Measurements from ENCODE around the gene FKBP1B.
"Not testable (repeated sequence)": the region's sequence is repeated elsewhere in the genome, so short reads cannot be mapped to it uniquely, and the experiment has no call there.

Gene FKBP1B

DNA sequence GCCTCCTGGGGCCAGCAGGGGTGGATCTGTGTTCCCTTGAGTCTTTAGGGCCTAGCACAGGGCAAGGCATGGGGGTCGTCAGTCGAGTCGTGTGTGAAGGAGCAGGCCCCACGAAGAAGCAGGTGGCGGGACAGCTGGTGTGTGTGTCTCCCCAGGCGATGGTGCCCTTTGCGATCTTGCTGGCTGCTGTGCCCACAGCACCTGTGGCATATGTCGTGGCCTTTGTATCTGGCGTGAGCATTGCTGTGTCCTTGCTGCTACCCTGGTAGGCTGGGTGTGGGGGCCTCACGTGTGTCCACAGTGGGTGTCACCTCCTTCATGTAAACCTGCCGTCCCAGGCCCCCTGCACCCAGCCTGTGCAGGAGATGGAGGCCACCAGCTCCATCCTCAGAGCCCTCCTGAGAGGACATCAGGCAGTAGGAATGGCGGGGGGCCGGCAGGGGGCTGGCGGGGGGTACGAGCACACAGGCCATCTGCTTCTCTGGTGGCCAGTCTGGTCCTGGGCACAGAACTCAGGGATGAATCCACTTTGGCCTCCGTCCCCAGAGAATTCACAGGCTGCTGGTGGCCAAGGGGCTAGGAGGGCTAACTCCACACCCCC lies 26.5 kb upstream of the FKBP1B start:
- no peak for DNase-seq

DNA sequence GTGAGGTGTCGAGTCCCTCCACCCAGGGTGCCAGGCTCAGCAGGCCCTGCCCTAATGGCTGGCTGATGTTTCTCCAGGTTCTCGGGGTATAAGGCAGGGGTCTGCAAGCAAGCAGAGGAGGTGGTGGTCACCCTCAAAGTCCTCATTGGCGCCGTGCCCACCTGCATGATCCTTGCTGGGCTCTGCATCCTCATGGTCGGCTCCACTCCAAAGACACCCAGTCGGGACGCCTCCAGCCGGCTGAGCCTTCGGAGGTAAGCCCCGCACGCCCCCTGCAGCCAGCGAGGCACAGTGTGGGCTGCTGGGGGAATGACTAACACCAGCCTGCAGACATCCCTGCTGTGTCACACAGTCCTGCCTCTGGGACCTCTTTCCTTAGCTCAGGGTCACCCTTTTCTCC lies 25.5 kb upstream of the FKBP1B start:
- DNase-seq: no peak

DNA sequence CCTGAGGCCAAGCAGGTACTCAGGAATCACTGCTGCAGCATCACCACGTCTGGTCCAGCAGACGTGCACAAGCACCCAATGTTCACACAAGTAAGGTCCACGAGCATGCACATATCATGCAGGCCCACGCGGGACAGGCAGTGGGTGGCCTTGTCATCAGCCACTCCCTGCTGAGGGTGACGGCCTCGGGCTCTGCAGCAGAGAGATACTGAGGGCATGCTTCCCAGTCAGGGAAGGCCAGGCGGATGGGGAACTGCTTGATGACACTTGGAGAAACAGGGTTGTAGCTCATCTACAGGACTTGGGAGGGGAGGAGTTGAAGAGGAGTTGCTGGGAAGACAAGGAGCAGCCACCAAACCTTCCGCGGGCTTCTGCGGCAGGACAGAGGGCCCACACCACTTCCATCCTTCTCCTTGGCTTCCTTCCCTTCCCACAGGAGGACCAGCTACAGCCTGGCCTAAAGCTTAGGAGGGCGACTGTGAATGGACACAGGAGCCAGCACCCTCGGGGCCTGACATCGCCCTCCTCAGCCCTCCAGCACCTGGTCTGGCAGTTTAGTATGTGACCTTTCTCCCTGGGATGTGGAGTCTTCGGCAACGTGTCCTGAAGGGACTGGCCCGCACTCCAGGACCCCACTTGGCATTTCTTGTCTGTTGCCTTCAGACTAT lies 24.4 kb upstream of the FKBP1B start:
- DNase-seq: no peak

DNA sequence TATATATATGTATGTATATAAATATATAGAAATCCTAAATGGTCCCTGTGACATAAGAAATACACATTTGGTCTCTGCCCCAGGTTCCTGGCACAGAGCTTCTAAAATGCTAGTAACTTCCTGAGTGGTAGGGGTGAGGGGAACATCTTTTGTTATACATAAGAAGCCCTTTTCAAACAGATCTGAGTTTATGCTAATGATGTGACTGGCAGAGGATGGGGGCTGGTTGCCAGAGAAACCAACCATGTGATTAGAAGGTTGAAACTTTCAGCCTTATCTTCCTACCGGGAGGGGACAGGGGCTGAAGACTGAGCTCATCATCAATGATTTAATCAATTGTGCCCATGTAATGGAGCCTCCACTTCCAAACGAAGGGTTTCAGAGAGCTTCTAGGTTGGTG lies 23.3 kb upstream of the FKBP1B start:
- DNase-seq: no peak

DNA sequence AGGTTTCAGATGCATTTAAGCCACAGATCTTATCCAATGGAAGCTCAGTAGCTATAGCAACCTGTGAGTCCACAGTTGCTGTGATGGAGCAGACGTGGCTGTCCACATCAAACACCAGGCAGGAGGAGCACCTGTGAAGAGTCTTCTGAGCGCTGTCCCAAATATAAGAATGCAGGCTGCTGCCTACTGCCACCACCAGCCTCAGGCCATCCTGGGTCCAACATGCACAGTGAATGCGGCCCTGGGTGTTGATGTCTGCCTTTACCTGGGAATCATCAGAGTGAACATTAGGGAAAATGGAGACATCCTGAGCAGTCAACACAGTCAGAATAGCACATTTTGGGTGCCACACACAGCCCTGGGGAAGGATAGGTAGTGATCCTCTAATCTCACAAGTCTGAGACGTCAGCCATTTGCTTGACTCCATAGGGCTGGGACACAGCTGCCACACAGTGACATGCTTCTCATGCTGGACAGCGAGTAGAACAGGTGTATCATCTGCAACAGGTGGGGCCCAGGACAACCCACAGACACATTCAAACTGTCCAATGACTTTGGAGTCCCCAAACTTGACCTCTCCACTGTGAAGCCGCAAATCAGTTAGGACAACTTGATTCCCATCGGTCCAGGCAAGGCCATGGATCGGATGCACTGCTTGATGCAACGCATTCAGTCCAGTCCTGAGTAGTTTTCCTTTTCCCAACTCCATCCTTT lies 10.6 kb upstream of the FKBP1B start:
- DNase-seq: no peak

DNA sequence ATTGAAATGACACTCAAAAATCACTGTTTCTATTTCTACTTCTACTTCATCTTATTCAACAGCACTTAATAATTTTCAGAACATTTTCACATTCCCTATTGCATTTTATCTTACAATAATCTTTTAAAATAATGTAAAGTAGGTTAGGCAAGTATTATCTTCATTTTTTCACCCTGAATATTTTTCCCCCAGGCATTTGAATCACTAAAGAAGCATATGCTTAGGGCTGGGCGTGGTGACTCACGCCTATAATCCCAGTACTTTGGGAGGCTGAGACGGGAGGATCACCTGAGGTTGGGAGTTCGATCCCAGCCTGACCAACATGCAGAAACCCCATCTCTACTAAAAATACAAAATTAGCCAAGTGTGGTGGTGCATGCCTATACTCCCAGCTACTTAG lies 9.0 kb upstream of the FKBP1B start:
- no peak for DNase-seq

DNA sequence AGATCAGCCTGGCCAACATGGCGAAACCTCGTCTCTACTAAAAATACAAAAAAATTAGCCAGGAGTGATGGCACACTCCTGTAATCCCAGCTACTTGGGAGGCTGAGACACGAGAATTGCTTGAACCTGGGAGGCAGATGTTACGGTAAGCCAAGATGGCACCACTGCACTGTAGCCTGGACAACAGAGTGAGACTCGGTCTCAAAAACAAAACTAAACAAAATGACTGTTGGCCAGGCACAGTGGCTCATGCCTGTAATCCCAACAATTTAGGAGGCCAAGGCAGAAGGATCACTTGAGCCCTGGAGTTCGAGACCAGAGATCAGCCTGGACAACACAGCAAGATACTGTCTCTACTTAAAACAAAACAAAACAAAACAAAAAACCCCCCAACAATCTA lies 6.4 kb upstream of the FKBP1B start:
- DNase-seq: not testable (repeated sequence)

DNA sequence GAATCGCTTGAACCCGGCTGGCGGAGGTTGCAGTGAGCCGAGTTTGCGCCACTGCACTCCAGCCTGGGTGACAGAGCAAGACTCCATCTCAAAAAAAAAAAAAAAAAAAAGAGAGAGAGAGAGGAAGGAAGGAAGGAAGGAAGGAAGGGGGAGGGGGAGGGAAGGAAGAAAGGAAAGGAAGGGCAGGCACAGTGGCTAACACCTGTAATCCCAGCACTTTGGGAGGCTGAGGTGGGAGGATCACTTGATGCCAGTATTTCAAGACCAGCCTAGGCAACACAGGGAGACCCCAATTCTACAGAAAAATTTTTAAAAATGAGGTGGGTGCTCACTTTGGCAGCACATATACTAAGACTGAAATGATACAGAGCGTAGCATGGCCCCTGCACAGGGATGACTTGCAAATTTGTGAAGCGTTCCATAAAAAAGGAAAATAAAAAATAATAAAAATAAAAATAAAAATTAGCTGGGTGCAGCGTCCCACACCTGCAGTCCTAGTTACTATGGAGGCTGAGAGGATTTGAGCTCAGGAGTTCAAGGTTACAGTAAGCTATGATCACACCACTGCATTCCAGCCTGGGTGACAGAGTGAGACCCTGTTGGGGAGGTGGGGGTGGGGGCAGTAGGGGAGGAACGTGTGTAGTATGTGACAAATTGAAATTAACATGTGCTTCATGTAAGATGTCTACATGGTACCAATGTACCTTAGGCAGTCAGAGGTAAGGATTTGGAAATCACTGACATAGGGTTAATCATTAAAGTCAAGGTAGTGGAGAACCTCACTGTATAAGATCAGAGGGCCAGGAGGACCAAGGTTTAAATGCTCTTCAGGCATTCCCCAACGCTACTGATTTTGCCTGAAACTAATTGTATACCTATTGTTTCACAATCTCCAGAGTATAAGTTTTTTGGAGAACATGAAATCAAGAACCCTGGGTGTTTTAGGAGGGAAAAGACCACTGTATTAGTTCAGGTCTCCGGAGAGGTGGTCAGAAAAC lies 3.7 kb upstream of the FKBP1B start:
- no peak for DNase-seq

DNA sequence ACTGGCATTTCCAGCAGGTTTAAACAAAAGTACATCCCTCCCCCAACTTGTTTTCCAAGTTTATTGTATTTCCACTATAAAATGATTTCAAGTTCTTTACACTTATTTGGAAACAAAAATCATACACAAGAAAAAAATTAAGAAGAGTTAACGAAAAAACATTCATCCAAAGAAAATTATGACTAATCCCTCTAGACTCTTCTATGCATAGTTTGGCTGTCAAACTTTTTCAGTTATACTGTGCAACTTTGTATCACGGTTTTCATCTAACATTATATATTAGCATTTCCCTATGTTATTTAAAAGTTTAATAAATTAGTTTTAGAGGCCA lies 3.0 kb upstream of the FKBP1B start:
- DNase-seq: no peak

DNA sequence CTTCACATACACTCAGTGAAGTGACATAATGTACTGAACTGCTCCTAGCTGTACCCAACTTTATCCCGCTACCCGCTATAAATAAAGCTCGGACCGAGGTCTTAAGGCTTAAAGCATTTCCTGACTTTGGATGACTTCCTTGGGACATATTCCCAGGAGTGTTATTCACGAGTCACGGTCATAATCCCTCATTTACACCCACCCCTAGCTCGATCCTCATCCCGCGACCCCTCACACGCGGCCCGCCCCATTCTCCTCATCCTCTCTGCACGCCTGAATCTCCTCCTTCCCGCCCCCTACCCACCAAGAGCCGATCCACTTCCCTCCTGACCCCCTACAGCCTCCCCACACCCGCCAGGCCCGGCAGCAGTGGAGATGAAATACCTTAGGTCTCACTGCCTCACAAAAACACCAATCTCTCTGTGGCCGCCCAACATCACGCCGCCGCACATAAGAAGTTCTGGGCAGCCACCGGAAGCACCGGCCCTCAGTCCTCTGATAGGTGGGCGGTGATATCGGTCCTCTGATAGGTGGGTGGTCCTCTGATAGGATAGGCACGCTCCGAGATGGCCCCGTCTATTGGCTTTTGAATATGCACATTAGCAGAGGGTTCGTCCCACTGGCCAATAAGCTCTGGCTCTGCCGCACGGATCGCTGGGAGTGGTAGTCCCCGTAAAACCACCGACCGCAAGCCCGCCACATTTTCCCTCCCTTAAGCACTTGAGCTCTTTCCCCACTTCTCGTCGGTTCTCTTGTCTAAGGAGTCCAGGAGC lies 2.4 kb upstream of the FKBP1B start, which contains the start of gene WDCP:
Gene WDCP, minus strand, starts transcription at position 462 of the 773 bp plus-strand sequence. CDS start 7,897 bp downstream, outside the sequence.
- peak; percentile 95 to 98 for DNase-seq

DNA sequence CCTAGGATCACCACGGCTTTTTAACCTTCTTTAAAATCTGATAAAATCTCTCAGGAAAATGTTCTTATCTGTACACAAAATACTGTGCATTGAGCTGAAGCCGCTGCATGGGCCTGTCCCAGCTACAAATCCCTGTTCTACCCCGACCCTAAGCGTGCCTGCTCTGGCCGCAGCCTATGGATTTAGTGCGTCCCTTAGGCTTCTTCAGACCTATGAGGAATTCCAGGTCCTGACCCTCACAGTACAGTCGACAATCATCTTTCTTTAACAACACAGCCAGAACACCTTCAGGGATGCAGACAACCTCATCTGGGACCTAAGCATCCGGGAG lies 1.9 kb upstream of the FKBP1B start:
- no peak for DNase-seq

DNA sequence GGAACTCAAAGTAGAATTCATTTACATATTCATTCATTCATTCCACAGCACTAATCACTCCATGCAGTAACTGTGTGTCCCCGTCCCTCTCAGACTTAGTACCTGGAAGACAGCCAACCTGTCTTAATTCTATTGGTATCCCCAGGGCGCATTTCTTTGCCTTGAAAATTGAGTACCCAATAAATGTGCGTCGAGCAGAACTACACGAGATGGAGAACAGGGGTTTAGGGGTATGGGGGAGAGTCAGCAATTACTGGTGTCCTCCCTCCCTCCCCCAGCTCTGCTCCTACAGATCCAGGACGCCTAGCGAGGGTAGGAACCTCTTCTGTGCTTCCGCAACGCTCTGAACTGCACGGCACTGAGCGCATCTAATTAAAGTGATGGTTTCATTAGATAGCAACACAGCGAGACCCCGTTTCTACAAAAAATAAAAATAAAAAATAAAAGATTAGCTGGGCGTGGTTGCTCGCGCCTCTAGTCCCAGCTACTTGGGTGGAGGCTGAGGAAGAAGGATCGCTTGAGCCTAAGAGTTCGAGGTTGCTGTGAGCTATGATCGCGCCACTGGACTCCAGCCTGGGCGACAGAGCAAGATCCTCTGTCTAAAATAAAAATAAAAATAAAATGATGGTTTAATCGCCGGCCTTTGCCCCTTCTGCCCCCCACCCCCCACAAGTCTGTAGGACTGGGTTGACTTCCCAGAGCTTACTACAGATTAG lies 614 bp upstream of the FKBP1B start:
- DNase-seq: no peak

DNA sequence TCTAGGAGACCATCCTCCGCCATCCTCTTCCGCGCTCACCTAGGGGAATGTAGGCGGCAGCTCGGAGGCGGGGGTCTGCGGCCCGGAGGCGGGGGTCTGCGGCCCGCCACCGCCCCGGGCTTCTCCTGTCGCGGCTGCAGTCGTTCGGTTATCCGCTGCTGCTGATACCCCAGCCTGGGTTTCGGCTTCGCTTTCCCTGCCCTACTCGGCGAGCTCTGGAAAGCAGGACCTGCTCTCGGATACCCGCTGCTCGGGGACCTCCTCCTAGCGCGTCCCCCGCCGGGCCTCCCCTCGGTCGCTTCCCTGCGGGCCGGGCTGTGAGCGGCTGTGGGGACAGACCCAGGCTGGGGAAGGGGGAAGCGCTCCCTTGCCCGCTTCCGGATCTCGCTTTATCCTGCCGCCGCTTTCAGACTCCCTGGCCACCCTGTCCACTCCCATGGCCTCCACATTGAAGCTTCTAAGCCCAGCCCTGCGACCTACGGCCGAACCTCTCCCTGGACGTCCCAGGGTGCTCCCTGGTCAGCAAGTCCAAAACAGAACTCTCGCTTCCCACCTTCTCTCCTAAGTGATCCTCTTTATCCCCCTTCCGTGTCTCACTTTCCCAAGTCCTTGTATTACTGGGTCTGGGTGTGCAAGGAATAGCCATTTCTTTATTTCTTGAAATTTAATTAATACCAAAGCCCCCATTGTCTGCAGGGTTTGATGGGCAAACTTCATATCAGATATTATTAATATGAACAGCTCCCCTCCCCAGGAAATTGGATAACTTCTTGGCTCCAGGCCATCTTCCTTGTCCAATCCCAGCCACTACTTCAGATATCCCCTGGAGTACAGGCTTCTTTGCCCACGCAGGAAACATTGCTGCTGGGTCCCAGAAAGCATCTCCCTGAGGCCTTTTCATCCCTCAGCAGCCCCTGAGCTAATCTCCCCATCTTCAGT lies 769 bp downstream of the FKBP1B start:
- no peak for DNase-seq

DNA sequence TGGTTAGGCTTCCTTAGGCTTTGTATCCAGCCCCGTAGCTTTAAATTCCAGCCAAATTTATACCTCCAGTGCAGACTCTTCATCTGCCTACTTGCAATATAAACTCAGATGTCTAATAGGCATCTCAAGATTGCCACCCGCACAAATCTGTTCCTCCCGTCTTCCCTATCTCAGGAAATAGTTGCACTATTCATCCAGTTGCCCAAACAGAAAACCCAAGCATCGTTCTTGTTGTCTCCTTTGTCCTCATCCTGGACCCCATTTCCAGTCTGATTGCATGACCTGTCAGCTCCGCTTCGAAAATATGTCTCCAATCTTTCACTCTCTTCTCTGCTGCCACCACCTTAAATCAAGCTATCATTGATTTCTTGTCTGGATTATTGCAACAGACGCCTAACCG lies 2.3 kb downstream of the FKBP1B start:
- no peak for DNase-seq

DNA sequence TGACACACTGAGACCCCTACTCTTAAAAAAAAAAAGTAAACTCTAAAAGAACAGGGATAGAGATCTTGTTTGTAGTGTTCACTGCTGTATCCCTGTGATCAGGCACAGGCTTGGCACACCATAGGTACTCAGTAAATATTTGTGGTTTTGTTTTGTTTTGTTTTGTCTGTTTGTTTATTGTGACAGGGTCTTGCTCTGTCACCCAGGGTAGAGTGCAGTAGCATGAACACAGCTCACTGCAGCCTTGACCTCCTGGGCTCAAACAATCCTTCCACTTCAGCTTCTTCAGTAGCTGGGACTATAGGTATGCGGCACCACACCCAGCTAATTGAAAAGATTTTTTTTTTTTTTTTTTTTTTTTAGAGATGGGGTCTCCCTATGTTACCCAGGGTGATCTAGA lies 3.4 kb downstream of the FKBP1B start:
- no peak for DNase-seq

DNA sequence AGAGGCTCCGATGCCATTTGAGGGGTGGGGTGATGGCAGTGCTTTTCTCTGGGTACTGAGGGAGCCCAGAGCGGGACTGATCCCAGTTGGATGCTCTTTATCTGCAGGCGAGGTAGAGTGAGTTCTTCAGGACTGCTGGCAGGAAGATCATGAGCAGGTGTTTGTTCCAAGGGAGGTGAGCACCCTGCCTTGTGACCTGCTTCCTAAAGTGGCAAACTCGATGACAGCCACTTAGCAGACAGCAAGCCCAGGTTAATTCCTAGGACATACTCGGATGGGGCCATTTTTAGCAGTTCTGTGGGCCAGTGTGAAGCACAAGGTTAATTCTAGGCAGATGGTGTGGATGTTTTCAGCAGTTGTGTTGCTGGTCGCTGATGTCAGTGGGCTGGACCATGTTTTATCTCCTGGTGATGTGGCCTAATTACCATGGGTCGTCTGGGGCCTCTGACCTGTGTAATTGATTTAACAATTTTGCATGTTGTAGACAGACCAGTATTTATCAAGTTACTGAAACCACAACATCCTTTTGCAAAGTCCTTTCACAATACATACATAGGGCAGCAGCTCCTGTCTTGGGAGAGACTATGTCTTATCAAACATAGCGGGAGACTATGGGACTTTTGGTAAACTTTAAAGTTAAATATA lies 4.9 kb downstream of the FKBP1B start:
- no peak for DNase-seq

DNA sequence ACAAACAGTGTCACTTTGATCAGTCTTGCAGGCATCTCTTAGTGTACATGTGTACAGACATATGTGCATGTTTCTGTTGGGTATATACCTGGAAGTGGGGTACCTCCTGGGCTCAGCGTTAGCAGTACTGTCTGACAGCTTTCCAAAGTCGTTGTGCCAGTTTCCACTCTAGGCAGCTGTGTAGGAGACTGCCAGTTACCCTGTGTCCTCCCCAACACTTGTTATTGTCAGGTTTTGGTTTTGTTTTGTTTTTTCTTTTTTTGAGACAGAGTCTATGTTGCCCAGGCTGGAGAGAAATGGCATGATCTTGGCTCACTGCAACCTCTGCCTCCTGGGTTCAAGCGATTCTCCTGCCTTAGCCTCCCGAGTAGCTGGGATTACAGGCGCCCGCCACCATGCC lies 6.2 kb downstream of the FKBP1B start:
- DNase-seq: no peak

DNA sequence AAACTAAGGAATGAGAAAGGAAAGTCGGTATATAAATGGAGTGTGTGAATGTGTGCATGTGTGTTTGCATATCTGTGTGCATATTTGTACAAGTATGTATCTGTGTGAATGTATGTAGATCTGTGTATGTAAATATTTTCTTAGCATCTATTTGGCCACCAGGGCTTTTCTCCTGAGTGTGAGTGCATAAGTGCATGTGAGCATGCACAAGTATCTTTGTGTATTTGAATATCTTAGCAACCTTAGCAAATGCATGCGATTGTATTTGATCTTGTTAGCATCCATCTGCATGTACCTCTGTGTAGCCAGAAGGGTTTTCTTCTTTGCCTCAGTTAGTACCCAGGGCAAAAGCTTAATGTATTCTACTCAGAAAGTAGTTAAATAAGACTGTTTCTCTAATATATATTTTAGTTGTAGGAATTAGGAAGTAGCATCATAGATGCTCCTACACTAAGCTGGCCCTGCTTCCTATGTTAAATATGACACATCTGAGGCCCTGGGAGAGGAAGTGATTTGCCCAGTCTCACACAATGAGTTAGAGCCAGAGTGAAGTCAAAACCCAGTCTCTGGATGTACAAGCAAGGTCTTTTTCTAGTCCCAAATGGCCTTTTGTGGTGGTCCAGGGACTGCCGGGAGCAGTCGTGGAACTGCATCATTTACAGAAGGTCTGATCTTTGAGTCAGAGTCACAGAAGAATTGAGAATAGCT lies 9.2 kb downstream of the FKBP1B start:
- DNase-seq: no peak

DNA sequence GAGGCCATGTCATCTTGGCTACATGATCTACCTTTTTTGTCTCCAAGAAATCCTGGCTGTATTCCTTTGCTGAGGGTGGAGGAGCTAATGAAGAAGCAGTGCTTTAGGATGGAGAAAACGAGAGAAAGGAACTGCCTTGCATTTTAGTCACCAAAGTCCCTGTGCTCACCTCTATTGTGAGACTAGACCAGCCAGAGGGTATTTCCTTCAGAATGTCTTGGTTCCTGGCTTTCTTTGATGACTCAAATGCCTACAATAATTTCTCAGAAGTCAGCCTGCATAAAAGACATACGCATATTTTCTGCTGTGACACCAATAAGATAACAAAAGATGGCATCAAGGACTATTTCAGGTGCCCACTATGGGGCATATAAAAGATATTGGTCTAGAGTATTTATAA lies 15.8 kb downstream of the FKBP1B start:
- no peak for DNase-seq

DNA sequence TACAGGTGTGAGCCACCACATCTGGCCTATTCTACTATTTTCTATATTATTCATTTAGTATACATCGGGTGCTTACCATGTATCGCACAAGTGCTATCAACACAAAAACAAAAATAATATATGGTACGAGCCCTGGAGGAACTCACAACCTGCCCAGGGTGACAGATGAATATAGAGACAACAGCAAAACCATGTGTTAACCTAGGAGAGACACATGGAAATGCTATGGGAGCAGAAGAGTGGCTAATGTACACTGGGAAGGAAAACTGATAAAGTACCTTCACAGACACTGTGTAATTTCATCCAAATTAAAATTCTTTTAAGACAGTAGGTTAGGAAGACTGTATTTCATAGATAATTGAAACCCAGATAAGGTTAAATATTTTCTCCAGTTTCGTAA lies 22.7 kb downstream of the FKBP1B start:
- DNase-seq: no peak
